ENCODE data around the gene TMPO. TPM values are rescaled to one million over a fixed set of nuclear protein-coding genes. Genes with fewer than 3 reads are reported as not detected.
"Not testable (repeated sequence)": the region's sequence is repeated elsewhere in the genome, so short reads cannot be mapped to it uniquely, and the experiment has no call there.

Gene TMPO
- polyA plus RNA-seq, 1 experiment: 49.1 TPM

- no peak for TF ChIP-seq CTCF (IDR thresholded peaks at IDR 0.05; ENCODE audit: low read depth, low read length)
- no peaks in the 10 kb centered on the region for H3K9me3 ChIP-seq (ENCODE audit: control insufficient read depth, insufficient read depth, low read length)
- H3K27ac ChIP-seq (ENCODE audit: low read depth, low read length): no peak overlapping the region
- no peak overlapping the region for H3K4me3 ChIP-seq (ENCODE audit: low read depth, low read length)
- POLR2A ChIA-PET: no interaction called here
- CTCF ChIA-PET: interaction anchor here (0.8 to 2.7 kb wide), 4 partner anchors 17 to 58 kb away, joined by 3 to 22 read pairs (median 8); no protein-coding TSS in a partner anchor
- DNase-seq (ENCODE audit: low read depth, low spot score): no peak
- no peaks in the 10 kb centered on the region for H3K27me3 ChIP-seq (ENCODE audit: control insufficient read depth, insufficient read depth, low read length)
These were observed 6.3 kb upstream of the TMPO start for GRCh38 chr12:98509063-98509462.

DNA sequence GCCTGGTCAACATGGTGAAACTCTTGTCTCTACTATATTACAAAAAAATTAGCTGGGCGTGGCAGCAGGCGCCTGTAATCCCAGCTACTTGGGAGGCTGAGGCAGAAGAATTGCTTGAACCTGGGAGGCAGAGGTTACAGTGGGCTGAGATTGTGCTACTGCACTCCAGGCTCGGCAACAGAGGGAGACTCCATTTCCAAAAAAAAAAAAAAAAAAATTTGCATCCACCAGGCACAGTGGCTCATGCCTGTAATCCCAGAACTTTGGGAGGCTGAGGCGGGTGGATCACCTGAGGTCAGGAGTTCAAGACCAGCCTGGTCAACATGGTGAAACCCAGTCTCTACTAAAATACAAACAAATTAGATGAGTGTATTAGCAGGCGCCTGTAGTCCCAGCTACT lies 3.6 kb upstream of the TMPO start:
- H3K4me3 ChIP-seq (ENCODE audit: low read depth, low read length); POLR2A ChIA-PET; H3K9me3 ChIP-seq (ENCODE audit: control insufficient read depth, insufficient read depth, low read length); H3K27me3 ChIP-seq (ENCODE audit: control insufficient read depth, insufficient read depth, low read length); H3K27ac ChIP-seq (ENCODE audit: low read depth, low read length); DNase-seq (ENCODE audit: low read depth, low spot score): not testable (repeated sequence)
- CTCF ChIA-PET: interaction anchor here (0.8 to 1.6 kb wide), 2 partner anchors 85 to 142 kb away, joined by 3 to 4 read pairs; no protein-coding TSS in a partner anchor

DNA sequence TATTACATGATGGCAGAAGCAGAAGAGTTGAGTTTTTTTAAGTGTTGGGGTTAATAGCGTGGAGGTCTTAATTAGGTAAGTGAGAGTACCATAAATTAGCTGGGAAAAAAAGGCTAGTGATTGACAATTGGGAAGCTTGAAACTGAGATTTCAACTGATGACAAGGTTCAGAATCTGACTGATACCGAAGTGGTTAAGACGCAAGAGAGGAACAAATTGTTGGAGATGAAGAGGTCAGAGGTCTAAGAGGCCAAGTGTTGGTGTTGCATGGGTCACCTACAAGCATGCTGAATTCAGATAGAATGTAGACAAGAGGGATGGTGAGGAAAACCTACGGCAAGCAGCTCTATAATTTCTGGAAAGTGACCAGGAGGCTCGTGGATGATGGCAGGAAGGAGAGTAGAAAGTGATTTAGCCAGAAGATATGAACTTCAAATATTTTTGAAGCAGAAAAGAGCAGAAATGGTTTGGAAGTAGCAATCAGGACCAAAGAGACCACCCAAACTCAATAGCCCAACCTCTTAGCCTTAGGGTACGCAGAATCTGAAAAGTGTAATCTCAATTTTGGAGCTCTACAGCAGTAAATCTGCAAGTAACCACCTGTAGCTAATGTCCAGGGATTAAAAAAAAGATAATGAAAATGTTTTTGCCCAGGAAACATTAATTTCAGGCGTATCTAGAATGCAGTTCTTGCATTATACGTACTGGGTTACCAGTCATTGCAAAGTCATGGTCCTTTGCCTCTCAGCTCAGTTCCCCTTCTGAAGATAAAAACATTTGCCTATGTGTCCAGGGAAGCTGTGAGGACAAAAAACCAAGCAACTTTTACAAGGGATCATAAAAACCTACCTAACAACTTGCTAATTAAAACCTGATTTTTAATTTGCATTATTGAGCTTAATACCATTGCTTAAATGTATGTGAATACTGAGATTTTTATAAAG lies 1.7 kb upstream of the TMPO start:
- peak overlapping the region; percentile 14 for H3K4me3 ChIP-seq (ENCODE audit: low read depth, low read length)

DNA sequence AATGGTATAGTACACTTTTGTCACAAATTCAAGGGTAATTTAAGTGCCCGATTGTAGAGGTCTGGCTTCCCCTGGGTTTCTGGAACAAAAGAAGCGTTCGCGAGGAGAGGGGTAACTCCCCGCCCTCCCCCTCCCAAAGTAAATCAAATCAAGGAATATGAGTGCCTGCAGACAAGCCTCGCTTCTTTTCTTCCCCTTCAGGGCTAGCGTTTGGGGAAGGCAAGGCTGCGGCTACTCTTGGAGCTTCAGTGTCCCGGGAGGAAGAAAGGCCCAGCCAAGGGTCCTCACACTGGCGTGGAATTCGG lies 456 bp upstream of the TMPO start:
- POLR2A ChIA-PET: interaction anchor here (1.4 to 1.8 kb wide), 2 partner anchors 12 to 79 kb away, joined by 3 to 6 read pairs; partner anchors contain the start of gene SLC25A3
- no peak for DNase-seq (ENCODE audit: low read depth, low spot score)
- Histone ChIP-seq H3K27ac (ENCODE audit: low read depth, low read length) (peak overlapping the region; percentile 94), H3K9me3 (ENCODE audit: control insufficient read depth, insufficient read depth, low read length) (no peaks in the 10 kb centered on the region; the same call in 1 of the 2 replicates), H3K27me3 (ENCODE audit: control insufficient read depth, insufficient read depth, low read length) (no peaks in the 10 kb centered on the region), H3K4me3 (ENCODE audit: low read depth, low read length) (peak overlapping the region; percentile 90)
- TF ChIP-seq CTCF (IDR thresholded peaks at IDR 0.05; ENCODE audit: low read depth, low read length): no peak
- CTCF ChIA-PET: interaction anchor here (0.7 to 5.7 kb wide), 5 partner anchors 18 to 88 kb away, joined by 4 to 51 read pairs (median 15); no protein-coding TSS in a partner anchor

More for the DNA sequence above, 1.7 kb upstream of the TMPO start:
- POLR2A ChIA-PET: interaction anchor here (1.8 kb wide), 1 partner anchor 80 kb away, joined by 6 read pairs; the partner anchor contains the start of gene SLC25A3
- no peak for TF ChIP-seq CTCF (IDR thresholded peaks at IDR 0.05; ENCODE audit: low read depth, low read length)
- CTCF ChIA-PET: interaction anchor here (0.9 to 5.7 kb wide), 8 partner anchors 19 to 96 kb away, joined by 3 to 51 read pairs (median 7); no protein-coding TSS in a partner anchor
- Histone ChIP-seq H3K9me3 (ENCODE audit: control insufficient read depth, insufficient read depth, low read length) (no peaks in the 10 kb centered on the region; the same call in 1 of the 2 replicates), H3K27ac (ENCODE audit: low read depth, low read length) (no peak overlapping the region), H3K27me3 (ENCODE audit: control insufficient read depth, insufficient read depth, low read length) (no peaks in the 10 kb centered on the region)
- DNase-seq (ENCODE audit: low read depth, low spot score): no peak

- DNase-seq (ENCODE audit: low read depth, low spot score): peak; percentile 59
- TF ChIP-seq CTCF (IDR thresholded peaks at IDR 0.05; ENCODE audit: low read depth, low read length): peak; percentile 75
- Histone ChIP-seq H3K27ac (ENCODE audit: low read depth, low read length) (peak overlapping the region; percentile 31), H3K4me3 (ENCODE audit: low read depth, low read length) (peak overlapping the region; percentile 90), H3K9me3 (ENCODE audit: control insufficient read depth, insufficient read depth, low read length) (no peaks in the 10 kb centered on the region; the same call in 1 of the 2 replicates), H3K27me3 (ENCODE audit: control insufficient read depth, insufficient read depth, low read length) (no peaks in the 10 kb centered on the region)
- CTCF ChIA-PET: interaction anchor here (0.6 to 5.7 kb wide), 10 partner anchors 9 to 132 kb away, joined by 3 to 51 read pairs (median 5); no protein-coding TSS in a partner anchor
- POLR2A ChIA-PET: interaction anchor here (1.4 kb wide), 1 partner anchor 13 kb away, joined by 3 read pairs; no protein-coding TSS in a partner anchor
These were observed 902 bp downstream of the TMPO start for GRCh38 chr12:98516111-98516873.

All from AG04450 (cell line).